Stimulated activated CD8-positive, alpha-beta memory T cell treated with anti-CD3 and anti-CD28 coated beads, Interleukin-12 subunit alpha, Interleukin-12 subunit beta, amount 100 ng/mL, for 24 hours (primary cell): ENCODE data around the gene FASTKD2.

Source experiments
- DNase-seq: peaks from one replicate; pipeline ENCODE4 v3.0.0-alpha.2; 2020; ENCODE audit errors: extremely low read depth

FASTKD2 gene

DNA sequence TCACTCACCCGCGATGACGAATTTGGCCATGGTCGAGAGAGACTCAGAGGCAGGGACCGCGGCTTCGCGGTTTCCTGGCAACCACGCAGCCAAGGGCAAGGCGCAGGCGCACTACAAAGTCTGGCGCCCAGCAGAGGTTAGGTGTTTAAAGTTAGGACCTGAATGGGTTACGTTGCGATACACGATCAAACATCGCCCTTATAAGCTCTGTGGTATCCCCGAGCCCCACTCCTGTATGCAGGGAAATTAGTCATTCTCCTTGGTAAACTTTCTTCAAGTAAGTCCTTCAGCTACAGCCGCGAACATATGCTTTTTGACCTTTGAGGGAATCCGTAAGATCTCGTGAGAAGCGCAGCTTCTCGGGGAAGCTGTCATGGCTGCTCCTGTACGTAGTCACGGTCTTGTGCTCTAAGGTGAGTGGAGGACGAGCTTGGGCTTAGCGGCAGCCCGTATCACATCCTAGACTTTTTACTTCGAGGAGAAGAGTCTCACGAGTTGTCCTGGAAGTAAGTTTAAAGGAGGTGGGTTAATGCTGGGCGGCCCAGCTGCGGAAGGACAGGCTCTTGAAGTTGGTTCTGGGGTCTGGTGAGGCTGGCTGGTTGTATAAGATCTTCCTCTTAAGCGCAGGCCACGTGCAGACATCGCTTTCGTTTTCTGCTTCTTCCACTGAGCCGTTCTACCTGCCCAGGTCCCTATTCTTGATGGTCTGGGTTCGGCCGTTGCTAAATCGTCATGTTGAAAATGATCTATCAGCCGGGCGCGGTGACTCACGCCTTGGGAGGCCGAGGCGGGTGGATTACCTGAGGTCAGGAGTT is at the start of gene FASTKD2, which contains the start of gene MDH1B:
Gene FASTKD2 (plus strand): TSS at position 365 of the 815 bp plus-strand sequence. CDS start 1,088 bp downstream, outside the sequence.
Gene MDH1B (minus strand): TSS at position 87 of the 815 bp plus-strand sequence. CDS start 57 bp downstream, at position 30.
- DNase-seq: peak; percentile 79

DNA sequence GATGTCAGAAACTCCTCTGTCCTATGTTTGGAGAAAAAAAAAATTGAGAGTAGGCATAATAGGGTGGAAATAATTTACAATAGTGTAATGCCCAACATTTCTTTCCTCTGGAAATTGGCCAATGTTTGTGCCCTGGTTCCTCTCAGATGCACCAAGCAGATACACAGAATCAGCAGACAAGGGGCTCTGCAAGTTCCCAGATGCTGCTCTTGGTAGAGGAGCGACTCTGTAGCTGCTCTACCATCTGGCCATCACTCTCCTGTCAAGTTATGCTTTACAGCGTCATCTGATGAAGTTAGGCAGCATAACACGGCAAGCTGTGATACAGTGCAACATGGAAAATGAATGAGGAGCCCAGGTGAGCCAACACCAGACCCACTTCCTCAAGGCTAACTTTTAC is 48.8 kb upstream of the FASTKD2 start:
- no peak for DNase-seq

DNA sequence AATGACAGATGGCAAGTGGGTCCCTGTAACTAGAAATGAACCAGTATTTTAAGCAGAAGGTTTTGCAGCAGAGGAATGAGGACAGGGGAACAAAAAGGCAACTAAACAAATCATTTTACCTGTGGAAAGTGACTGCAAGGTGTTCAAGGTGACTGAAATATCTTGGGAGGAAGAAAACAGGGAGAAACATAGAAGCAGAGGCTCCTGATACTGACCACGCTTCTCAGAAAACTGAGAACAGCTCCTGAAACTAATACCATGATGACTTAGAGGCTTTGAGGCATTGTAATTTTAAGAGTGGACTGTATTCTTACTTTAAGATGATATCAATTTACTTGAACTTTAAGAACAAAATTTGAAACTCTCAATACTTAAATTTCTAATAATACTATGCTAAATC is 47.1 kb upstream of the FASTKD2 start, which contains the start of gene DYTN:
Gene DYTN (minus strand): TSS at position 101 of the 400 bp plus-strand sequence. CDS start 117 bp downstream, outside the sequence.
- DNase-seq: no peak

DNA sequence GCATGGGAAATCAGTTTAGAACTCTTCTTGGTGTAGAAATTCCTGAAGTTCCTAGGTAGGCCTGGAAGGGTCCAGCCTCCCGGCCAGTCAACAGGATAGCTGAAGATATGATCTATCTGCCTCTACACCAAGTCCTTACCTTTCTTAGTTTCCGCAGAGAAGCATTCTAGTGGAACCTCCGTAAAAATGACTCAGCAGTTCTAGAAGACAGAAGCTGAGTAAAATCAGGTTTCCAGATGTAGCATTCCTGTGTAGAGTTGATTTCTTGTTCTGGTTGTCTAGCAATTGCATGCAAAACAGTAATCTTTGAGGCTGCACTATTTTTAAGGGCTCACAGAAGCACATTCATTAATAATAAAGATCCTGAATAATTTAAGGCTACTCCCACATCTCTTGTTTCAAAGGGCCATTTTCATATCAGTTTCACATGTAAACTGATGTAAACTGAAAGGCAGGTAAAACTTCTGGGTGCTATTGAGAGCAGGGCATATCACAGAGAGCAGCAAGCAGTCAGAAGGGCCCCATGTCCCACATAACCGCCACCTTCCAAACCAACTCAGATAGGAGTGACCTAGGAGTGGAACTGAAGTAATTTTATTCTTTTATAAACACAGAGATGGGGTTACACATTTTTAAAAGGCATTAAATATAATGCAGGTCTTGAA is 44.0 kb upstream of the FASTKD2 start:
- no peak for DNase-seq

DNA sequence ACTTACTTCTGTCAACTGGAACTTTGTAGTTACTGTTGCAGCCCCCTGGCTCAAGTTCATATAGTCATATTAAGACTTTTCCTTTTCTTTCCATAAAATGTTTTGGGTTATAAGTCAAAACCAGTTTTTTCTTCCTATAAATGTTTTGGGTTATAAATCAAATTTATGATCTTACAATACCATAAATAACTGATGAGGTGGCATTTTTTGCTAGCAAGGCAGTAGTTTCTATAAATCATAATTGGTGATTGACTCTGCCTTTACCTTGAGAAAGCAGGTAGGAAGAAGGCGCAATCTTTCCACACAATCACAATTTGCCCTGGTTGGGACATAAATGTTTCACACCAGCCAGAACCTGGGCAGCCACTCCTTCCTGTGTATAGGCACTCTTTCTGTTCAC is 42.1 kb upstream of the FASTKD2 start:
- DNase-seq: no peak

DNA sequence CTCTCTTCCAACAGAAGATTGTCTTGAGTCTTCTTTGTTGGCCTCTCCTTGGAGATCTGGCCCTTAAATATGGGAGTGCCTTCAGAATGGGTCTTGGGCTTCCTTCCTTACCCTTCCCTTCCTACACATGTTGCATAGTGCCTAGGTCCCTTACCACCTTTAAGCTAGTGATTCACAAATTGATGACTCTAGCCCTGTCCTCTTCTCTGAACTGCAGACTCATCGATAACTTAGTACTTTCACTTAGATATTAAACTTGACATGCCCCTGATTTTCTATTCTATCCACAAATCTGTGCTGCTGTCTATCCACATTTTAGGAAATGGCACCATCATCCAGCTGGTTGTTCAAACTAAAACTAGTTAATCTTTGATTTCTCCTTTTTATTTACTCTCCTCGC is 38.1 kb upstream of the FASTKD2 start:
- DNase-seq: no peak

DNA sequence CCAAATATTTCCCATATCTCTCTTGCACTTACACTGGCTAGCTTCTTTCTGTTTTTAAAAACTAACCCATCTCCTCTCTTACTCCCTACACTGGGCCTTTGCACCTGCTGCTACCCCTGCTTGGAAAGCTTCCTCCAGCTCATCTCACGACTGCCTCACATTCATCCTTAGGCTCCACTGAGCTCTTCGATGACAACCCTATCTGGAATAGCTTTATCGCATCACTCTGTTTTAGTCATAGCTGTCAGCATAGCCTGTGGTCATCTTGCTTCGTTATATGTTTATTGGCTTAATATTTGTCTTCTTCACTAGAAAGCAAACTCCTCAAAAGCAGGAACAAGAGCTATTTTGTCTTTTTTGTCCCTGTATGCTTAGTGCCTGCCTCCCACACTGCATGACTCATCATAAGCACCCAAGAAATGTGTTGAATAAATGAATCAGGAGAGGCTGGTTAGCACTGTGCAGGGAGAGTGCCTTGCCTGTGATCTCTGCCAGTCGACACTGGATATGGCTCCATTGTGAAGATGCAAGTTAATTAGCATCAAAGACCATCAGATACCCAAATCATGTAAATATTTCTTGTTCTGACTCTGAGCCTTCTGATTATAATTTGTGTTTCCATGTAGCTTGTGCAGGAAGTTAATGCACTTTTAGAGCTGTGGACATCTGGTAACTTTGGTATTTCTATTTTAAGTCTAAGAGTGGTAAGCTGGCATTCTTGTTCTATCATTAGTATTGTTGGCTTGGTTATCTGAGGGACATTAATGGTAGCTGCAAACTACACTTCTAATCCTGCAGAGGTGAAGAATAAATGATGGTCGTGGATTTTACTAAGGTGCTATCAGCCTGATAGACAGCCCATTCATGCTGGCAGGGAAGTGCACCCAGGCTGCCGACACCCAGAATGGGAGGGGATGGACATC is 36.9 kb upstream of the FASTKD2 start:
- no peak for DNase-seq

DNA sequence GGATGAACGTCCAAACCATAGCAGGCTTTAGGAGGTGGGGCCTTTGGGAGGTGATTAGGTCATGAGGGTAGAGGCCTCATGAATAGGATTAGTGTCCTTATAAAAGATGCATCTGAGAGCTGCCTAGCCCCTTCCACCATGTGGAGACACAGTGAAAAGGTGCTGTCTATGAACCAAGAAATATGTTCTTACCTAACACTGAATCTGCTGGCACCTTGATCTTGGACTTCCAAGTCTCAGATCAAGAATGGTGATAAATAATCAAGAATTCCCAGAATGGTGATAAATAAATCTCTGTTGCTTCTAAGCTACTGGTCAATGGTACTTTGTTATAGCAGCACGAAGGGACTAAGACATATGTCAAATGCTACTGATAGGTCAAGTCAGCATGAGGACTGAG is 32.1 kb upstream of the FASTKD2 start:
- no peak for DNase-seq

DNA sequence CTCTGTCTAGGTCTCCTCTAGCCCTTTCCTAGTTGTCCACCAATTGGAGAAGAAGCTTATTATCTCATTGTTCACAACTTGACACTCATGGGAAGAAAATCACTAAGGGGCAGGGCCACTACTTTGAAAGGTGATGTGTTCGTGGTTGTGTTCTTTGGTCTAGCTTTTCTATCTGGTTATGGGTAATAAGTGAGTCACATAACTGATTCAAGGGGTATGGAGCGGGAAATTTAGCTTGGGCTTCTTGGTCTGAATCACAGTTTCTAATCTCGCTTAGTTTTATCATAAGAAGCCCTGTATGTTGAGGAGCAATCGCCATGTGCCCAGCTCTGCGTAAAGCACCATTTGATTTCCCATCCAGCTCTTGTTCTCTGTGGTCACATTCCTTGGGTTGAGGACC is 28.5 kb upstream of the FASTKD2 start:
- DNase-seq: no peak

DNA sequence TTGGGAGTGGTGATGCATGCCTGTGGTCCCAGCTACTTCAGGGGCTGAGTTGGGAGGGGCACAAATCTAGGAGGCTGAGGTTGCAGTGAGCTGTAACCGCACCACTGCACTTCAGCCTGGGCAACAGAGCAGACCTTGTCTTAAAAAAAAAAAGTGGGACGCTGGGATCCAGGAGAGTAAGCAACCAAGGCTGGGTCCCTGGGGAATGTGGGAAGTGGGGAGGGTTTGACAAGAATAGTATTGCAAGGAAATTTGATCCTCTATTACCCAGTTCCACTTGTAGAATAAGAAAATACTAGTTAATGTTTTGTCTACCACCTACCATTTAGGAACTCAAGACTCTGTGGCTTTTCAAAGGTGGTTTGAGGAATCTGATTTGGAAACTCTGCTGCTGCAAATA is 26.1 kb upstream of the FASTKD2 start:
- no peak for DNase-seq

DNA sequence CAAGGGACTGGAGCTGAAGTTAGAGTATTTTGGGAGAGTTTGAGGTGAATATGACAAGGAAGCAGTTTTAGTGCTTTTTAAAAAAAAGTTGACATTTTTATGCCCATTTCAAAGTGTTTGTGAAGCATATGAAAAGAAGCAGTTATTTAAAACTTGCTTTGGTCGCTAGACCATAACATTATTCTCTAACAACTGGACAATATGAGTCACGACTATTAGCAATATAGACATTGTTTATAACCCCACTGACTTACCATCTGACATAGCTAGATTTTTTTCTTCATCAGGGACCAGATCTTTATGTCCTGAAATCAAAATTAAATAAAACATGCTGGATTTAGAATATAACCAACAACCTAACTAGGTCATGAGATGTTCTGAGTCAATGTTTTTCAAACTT is 24.6 kb upstream of the FASTKD2 start:
- no peak for DNase-seq

DNA sequence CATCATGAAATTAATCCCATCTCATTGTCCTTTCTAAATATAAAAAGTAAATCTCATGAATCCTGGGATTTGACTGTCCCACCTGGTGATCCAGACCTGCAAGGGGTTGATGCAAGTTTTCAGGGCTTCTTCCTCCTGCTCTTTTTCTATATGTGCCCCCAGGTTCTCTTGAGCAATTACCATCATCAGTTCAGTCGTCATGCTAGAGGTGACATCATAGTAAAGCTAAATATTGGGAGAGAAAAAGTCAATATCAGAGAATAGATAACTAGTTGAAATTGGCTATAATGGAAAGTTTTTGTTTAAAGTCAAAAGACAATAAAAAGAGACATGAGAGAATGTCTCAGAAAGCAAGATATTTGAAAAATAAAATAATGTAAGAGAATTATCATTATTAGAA is 8.6 kb upstream of the FASTKD2 start:
- DNase-seq: no peak

DNA sequence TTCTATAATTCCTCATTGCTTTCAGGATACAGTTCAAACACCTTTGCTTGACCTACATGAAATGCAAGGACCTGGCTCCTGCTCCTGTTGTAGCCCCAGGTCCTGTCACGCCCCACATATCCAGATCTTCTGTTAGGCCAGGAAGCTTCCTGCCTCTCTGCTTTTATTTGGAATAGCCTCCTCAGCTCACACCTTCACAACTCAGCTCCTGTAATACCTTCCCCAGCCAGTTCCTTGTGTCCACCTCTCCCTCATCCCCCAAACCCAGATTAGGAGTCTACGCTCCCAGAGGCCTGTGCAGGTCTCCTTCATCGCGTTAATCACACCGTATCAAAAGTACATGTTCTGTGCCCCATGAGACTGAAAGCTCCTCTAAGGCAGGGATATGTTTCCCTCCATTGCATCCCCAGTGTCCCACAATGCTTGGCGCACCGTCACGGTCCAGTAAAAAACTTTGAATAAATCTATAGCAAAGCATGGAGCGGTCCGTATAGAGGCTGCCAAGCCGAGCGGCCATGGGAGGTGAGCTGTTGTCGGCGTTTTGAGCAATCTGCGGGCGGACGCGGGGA is 649 bp upstream of the FASTKD2 start:
- DNase-seq: no peak

DNA sequence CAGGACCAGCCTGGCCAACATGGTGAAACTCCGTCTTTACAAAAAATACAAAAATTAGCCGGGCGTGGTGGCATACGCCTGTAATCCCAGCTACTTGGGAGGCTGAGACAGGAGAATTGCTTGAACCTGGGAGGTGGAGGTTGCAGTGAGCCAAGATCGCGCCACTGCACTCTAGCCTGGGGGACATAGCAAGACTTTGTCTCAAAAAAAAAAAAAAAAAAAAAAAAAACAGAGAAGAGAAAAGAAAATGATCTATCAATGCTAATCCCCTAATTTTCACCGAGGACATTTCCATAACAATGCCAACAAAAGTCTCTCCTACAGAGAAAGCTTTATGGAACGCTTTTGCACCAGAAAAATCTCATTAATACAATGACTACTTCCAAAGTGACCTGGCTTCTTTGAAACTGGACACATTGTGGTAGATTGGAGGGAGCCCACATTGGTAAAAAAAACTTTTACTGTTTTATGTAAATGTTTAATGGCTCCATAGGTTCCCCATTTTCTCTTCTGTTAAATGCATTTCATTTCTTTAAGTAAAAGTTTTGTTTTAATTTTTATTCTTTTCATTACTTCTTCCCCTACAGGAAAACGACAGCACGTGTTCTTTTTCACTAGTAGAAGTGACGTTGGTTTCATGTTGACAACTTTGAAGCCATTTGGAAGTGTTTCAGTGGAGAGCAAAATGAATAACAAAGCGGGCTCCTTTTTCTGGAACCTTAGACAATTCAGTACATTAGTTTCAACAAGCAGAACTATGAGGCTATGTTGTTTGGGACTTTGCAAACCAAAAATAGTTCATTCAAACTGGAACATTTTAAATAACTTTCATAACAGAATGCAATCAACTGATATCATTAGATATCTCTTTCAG is 888 bp downstream of the FASTKD2 start:
- no peak for DNase-seq

DNA sequence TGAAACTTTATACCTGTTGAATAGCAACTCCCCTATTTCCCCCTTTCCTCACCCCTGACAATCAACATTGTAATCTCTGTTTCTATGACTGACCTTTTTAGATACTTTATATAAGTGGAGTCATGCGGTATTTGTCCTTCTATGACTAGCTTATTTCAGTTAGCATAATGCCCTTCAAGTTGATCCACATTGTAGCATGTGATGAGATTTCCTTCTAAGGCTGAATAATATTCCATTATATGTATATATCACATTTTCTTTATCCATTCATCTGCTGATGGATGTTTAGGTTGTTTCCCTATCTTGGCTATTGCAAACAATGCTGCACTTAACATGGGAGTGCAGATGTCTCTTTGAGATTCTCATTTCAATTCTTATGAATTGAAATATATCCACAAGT is 9.5 kb downstream of the FASTKD2 start:
- DNase-seq: no peak

DNA sequence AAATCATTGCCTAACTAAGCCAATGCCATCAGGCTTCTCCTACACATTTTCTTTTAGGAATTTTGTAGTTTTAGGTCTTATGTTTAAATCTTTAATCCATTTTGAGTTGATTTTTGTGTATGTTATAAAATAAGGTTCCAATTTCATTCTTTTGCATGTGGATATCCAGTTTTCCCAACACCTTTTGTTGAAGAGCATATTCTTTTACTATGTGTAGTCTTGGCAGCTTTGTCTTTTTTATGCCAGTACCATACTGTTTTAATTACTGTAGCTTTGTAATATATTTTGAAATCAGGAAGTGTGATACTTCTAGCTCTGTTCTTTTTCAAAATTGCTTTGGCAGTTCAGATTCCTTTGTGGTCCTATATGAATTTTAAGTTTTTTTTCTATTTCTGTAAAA is 11.0 kb downstream of the FASTKD2 start:
- no peak for DNase-seq

DNA sequence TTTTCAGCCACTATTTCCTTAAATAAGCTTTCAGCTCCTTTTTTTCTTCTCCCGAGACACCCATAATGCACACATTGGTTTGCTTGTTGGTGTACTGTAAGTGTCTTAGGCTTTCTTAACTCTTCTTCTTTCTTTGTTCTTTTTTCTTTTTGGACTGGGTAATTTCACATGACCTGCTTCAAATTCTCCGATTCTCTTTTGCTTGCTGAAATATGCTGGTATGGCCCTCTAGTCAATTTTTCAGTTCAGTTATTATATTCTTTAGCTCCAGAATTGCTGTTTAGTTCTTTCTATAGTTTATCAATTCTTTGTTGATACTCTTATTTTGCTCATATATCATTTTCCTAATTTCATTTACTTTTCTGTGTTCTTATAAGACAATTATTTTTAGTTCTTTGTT is 15.3 kb downstream of the FASTKD2 start:
- no peak for DNase-seq

DNA sequence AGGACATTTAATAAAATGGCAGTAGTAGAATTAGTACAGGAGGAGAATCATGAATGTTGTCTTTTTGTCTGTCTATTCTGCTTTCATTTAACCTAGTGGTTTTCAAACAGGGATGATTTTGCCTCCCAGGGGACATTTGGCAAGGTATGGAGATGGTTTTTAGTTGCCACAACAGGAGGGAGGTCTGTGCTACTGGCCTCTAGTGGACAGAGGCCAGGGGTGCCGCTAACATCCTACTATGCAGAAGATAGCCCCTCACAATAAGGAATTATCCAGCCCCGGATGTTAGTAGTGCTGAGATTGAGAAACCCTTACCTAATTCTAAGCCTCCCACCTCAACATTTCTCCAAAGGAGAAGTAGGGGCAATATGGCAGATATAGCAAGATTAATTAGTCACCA is 18.3 kb downstream of the FASTKD2 start:
- no peak for DNase-seq

DNA sequence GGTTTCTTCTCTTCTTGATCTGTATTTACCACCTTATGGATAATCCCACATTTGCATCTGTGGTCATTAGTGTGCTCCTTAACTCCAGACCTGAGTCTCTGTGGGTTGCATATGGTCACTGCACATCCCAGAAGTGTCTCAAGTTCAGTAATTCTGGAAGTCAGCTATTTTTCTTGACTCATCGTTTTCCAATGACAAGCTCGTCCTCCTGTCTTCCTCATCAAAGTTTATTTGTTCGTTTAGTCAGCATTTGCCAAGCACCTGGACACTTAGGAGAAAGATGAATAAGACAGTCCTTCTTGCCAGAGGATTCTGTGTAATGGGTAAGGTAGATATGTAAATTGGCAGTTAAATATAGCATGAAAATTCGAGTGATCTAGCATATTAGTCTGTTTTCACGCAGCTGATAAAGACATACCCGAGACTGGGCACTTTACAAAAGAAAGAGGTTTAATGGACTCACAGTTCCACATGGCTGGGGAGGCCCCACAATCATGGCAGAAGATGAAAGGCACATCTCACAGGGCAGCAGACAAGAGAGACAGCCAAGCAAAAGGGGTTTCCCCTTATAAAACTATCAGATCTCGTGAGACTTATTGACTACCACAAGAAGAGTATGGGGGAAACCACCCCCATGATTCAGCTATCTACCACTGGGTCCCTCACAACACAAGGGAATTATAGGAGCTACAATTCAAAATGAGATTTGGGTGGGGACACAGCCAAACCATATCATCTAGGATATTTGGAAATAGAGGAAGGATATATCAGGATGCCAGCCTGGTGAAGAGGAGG is 19.4 kb downstream of the FASTKD2 start:
- no peak for DNase-seq
